GM18508 (cell line): ENCODE data around the gene TPSG1.
"Not testable (repeated sequence)": the region's sequence is repeated elsewhere in the genome, so short reads cannot be mapped to it uniquely, and the experiment has no call there.

ENCODE experiments used
- ATAC-seq: cut with Tn5 transposase; IDR thresholded peaks from one replicate; pipeline ENCODE4 v1.9.1; 2021; ENCODE audit warnings: moderate number of reproducible peaks; ENCODE audit not compliant: insufficient read depth, unreplicated experiment

TPSG1 gene

GRCh38 chr16:1257561-1258224 lies 32.6 kb upstream of the TPSG1 start:
- no peak for ATAC-seq

- ATAC-seq = no peak
Measured at GRCh38 chr16:1256874-1257322, 31.8 kb upstream of the TPSG1 start.

- ATAC-seq = not testable (repeated sequence)
Measured at GRCh38 chr16:1256296-1256873, 31.3 kb upstream of the TPSG1 start.

GRCh38 chr16:1255276-1256122 lies 30.4 kb upstream of the TPSG1 start, which contains the start of gene TPSD1:
Gene TPSD1 (plus strand): TSS chr16:1256069. CDS start chr16:1256281, 212 bp downstream.
- ATAC-seq = not testable (repeated sequence)

DNA sequence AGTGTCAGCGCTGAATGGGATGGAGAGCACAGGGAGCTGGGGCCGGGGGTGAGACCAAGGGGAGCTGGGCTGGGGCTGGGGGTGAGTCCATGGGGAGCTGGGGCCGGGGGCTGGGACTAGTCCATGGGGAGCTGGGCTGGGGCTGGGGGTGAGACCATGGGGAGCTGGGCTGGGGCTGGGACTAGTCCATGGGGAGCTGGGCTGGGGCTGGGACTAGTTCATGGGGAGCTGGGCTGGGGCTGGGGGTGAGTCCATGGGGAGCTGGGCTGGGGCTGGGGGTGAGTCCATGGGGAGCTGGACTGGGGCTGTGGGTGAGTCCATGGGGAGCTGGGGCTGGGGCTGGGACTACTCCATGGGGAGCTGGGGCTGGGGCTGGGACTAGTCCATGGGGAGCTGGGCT lies 29.8 kb upstream of the TPSG1 start:
- not testable (repeated sequence) for ATAC-seq

- not testable (repeated sequence) for ATAC-seq
Measured at GRCh38 chr16:1253701-1254364, 28.8 kb upstream of the TPSG1 start.

DNA sequence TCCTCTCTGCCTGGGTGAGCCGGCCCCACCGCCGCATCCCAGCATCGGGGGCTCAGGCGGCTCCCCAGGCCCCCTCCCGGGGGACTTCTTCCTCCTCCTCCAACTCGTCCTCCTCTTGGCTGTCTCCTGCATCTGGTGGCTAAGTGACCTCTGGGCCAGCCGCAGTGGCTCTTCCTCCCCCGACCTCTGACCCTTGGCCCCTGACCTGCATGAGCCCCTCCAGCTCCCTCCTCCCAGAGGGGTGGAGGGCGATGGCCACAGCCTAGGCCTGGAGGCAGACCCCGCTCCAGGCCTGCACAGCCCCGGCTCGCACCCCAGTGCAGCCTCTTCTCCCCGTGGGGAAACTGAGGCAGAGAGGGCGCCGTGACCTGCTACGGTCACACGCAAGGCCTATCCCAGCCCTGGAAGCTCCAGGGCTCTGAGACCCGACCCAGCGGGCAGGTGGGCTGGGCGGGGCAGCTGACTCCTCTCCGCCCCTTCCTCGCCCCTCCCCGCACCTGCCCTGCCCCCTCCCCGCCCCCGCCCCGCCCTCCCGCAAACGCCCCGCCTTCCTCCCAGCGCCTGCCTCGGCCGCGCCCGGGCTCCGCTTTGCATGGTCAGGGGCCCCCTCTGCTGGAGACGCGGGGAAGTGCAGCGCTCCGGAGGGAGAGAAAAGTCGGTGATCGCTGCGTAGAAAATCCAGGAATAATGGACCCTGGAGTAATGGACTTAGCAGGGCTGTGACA lies 24.1 kb upstream of the TPSG1 start:
- not testable (repeated sequence) for ATAC-seq

DNA sequence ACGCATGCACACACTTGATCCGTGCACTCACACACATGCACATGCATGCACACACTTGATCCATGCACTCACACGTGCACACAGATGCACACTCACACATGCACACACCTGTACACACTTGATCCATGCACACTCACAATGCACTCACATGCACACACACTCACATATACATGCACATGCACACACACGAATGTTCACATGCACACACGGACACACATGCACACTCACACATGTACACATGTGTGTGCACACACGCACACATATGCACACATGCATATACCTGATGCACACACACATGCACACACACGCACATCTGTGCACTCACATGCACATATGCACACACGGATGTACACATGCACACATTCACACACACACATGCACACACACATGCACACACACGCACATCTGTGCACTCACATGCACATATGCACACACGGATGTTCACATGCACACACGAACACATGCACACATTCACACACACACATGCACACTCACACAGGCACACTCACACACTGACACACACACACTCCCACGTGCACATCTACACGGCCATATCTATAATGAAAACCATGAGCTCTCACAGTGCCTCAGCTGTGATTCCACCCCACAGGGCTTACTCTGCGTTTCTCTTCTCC lies 23.0 kb upstream of the TPSG1 start:
- not testable (repeated sequence) for ATAC-seq

- ATAC-seq = no peak
Measured at GRCh38 chr16:1245452-1246020, 20.5 kb upstream of the TPSG1 start.

DNA sequence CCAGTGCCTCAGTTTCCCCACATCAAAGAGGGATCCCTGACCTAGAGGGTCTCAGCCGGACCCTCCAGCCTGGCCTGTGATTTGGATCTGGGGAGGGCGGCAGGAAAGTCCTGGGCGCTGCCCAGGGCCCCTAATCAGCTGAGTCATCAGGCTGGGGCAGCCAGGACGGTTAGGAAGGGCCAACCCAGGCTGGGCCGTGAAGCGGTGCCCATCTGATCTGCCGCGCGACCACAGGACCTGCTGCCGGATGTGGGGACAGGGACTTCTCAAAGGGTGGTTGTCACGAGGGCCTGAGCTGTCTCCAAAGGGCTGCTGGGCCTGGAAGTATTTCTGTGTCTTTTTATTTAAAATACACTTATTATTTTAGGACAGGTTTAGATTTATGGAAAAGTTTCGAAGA lies 19.8 kb upstream of the TPSG1 start:
- ATAC-seq = no peak

DNA sequence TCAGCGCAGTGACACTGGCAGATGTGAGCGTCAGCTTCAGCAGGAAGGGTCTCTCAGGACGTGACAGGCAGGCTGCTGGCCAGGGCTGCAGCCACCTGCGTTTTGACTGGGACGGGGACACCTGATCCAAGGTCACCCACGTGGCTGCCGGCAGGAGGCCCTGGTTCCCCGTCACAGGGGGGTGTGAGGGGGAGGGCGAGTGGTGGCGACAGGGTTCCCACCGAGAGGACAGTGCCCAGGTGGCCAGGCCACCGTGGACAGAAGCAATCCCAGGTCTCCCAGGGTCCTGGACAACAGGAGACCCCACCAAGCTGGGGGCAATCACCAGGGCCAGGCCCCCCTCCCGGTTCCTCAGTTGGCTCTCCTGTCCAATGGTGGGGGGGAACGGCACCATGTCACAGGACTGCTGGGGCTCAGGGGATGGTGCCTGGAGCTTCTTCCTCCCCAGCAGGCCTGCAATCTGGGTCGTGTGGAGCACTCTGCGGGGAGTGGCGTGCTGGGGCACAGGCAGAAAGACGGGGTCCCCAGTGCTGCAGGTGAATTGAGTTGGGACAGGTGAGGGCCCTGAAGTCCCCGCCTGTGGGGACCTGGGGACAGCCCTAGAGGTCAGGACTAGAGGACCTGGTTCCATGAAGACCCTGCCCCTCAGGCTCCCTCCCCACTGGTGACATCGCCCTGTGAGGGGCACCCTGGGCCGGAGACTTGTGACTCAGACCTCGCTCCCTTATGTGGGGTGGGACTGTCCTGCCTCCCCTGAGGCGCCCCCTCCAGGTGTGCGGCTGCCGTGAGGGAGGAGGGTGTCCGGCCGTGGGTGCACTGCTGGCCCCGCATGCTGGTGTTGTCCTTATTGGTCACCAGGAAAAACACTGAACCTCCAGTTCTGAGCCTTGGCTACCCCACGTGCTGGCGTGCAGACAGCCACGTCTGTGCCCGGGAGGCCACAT lies 19.1 kb upstream of the TPSG1 start:
- ATAC-seq = not testable (repeated sequence)

- ATAC-seq = not testable (repeated sequence)
Measured at GRCh38 chr16:1243363-1243762, 18.3 kb upstream of the TPSG1 start.

GRCh38 chr16:1241081-1241480 lies 16.0 kb upstream of the TPSG1 start:
- not testable (repeated sequence) for ATAC-seq

DNA sequence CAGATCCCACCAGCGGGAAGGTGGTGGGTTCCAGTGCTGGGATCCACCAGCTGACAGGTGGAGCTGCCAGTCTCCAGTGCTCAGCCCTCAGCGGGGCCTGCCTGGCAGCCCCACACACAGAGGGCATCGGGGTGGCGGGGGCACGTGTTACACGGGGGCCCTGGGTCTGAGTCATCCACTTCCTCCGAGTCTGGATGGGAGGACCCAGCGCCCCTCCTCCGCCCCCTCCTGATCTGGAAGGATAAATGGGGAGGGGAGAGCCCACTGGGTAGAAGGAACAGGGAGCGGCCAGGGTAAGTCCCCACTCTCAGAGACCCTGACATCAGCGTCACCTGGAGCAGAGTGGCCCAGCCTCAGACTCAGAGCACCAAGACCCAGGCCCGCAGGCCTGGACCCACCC lies 15.4 kb upstream of the TPSG1 start, which contains the start of gene TPSAB1:
TSS of gene TPSAB1 (plus strand) at position 270 of the 400 bp plus-strand sequence. CDS start 234 bp downstream, outside the sequence.
- not testable (repeated sequence) for ATAC-seq

GRCh38 chr16:1239575-1239974 lies 14.5 kb upstream of the TPSG1 start:
- ATAC-seq = not testable (repeated sequence)

DNA sequence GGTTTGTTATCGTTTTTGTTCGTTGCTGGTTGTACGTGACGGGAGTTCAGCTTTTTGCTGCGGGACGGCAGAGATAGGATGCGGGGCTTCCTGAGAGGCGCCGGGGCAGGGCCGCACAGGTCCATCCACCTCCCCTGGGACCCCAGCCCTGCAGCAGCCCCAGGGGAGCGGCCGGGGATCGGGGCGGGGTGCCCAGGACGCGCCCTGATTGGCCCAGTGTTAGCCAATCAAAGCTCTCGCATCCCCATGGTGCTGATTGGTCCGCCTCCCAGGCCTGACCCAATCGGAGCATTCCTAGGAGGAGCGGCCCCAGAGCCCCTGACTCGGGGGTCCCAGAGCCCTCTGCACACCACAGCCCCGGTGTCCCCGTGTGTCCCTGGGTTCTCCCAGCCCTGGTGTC lies 13.8 kb upstream of the TPSG1 start:
- ATAC-seq = not testable (repeated sequence)

DNA sequence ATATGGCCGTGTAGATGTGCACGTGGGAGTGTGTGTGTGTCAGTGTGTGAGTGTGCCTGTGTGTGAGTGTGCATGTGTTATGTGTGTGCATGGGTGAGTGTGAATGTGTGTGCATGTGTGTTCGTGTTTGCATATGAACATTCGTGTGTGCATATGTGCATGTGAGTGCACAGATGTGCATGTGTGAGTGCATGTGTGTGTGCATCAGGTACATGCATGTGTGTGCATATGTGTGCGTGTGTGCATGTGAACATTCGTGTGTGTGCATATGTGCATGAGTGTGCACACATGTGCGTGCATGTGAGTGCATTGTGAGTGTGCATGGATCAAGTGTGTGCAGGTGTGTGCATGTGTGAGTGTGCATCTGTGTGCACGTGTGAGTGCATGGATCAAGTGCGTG lies 12.9 kb upstream of the TPSG1 start:
- ATAC-seq = no peak

DNA sequence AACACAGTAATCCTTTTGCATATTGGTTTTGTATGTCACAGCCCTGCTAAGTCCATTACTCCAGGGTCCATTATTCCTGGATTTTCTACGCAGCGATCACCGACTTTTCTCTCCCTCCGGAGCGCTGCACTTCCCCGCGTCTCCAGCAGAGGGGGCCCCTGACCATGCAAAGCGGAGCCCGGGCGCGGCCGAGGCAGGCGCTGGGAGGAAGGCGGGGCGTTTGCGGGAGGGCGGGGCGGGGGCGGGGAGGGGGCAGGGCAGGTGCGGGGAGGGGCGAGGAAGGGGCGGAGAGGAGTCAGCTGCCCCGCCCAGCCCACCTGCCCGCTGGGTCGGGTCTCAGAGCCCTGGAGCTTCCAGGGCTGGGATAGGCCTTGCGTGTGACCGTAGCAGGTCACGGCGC lies 11.6 kb upstream of the TPSG1 start:
- ATAC-seq = not testable (repeated sequence)
